GM10248 (cell line): Measurements from ENCODE around the gene CTSA.

Experiments used
- CTCF ChIA-PET: fragments of 300-600 bp; sonication (Branson Sonifier 250); formaldehyde crosslinking; extraction: SDS; loops from one replicate; lab custom pipeline; 2021; ENCODE audit warnings: antibody characterized with exemption; lab: Yijun Ruan, JAX
- POLR2A ChIA-PET: fragments of 350-650 bp; sonication (Branson Sonifier 250); formaldehyde crosslinking; extraction: SDS; loops from one replicate; lab custom pipeline; 2020; ENCODE audit warnings: antibody characterized with exemption; lab: Yijun Ruan, JAX
- DNase-seq: peaks from one replicate; pipeline ENCODE4 v3.0.0; 2012; ENCODE audit errors: extremely low spot score
- TF ChIP-seq, protein P1 (sequence below): IDR thresholded peaks from 2 replicates; pipeline ENCODE4 v1.5.1; 2012; ENCODE audit warnings: mild to moderate bottlenecking, low read depth; ENCODE audit errors: extremely low read depth, missing control alignments, control extremely low read depth

CTSA gene

GRCh38 chr20:45883100-45883469 lies 8.1 kb upstream of the CTSA start:
- DNase-seq: no peak
- ChIA-PET CTCF (interaction anchor here (0.9 to 3.5 kb wide), 4 partner anchors 7 to 15 kb away, joined by 3 to 19 read pairs (median 6); partner anchors contain the start of genes CTSA and NEURL2), POLR2A (interaction anchor here (1.9 kb wide), 1 partner anchor 52 kb away, joined by 11 read pairs; no protein-coding TSS in a partner anchor)
- TF ChIP-seq, protein P1, sequence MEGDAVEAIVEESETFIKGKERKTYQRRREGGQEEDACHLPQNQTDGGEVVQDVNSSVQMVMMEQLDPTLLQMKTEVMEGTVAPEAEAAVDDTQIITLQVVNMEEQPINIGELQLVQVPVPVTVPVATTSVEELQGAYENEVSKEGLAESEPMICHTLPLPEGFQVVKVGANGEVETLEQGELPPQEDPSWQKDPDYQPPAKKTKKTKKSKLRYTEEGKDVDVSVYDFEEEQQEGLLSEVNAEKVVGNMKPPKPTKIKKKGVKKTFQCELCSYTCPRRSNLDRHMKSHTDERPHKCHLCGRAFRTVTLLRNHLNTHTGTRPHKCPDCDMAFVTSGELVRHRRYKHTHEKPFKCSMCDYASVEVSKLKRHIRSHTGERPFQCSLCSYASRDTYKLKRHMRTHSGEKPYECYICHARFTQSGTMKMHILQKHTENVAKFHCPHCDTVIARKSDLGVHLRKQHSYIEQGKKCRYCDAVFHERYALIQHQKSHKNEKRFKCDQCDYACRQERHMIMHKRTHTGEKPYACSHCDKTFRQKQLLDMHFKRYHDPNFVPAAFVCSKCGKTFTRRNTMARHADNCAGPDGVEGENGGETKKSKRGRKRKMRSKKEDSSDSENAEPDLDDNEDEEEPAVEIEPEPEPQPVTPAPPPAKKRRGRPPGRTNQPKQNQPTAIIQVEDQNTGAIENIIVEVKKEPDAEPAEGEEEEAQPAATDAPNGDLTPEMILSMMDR: no peak

DNA sequence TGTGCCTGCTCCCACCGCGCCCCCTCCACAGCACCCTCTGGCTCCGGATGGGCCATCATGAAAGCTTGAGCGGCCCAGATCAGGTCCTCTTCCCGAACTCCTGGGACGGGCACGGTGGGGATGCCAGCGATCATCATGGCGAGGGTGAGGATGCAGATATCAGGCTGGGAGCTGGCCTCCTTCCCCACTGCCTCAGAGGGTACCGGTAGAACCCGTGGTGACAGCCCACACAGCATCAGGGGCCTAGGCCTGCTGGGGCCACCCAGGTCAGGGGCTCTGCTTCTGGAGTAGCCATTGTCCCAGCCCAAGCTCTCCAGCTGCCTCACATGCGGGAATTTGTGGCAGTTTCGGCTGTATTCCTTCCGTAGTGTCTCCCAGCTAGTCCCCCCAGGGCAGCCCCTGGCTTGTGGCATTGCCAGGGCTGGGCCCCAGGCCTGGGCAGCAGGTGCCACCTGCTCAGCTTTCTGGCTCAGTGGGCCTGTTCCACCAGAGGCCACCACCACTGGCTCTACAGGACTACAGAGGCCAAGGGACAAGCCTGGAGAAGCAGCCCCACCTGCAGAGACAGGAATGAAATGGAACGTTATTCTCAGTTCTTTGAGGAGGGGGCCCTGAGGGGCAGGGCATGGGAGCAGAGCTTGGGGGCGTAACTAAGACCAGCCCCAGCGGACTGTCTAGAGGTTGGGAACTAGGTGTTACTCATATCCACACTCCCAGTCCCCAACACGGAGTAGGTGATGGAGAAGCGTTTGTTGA lies 4.4 kb upstream of the CTSA start:
- ChIA-PET POLR2A (no interaction called here), CTCF (no interaction called here)
- TF ChIP-seq, protein P1: no peak
- DNase-seq: no peak

DNA sequence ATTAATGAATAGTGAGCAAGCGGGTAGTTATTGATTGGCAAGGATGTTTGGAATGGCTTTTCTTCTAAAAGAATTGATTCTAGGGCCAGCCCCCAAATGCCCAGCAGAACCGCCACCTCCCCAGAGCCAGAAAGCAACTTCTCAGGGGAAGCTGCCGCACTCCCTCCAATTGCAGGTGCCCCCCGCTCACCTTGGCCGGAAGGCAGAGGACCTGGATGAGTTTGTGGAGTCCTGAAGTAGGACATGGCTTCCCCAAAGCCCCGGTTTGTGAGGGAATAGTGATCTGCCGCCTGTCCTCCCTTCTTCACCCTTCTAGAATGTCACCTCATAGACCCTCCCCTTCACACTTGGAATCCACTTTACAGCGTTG lies 3.8 kb upstream of the CTSA start, which contains the start of gene SPATA25:
SPATA25 (minus strand) TSS at position 277 of the 370 bp plus-strand sequence; CDS start at position 245, 32 bp downstream.
- TF ChIP-seq, protein P1: no peak
- ChIA-PET POLR2A (no interaction called here), CTCF (no interaction called here)
- no peak for DNase-seq

GRCh38 chr20:45888681-45889080 lies 2.5 kb upstream of the CTSA start:
- no peak for DNase-seq
- ChIA-PET CTCF (interaction anchor here (1.1 to 2.9 kb wide), 4 partner anchors 7 to 460 kb away, joined by 3 to 19 read pairs (median 6); partner anchors contain the start of gene ZSWIM1), POLR2A (no interaction called here)
- TF ChIP-seq, protein P1: no peak

DNA sequence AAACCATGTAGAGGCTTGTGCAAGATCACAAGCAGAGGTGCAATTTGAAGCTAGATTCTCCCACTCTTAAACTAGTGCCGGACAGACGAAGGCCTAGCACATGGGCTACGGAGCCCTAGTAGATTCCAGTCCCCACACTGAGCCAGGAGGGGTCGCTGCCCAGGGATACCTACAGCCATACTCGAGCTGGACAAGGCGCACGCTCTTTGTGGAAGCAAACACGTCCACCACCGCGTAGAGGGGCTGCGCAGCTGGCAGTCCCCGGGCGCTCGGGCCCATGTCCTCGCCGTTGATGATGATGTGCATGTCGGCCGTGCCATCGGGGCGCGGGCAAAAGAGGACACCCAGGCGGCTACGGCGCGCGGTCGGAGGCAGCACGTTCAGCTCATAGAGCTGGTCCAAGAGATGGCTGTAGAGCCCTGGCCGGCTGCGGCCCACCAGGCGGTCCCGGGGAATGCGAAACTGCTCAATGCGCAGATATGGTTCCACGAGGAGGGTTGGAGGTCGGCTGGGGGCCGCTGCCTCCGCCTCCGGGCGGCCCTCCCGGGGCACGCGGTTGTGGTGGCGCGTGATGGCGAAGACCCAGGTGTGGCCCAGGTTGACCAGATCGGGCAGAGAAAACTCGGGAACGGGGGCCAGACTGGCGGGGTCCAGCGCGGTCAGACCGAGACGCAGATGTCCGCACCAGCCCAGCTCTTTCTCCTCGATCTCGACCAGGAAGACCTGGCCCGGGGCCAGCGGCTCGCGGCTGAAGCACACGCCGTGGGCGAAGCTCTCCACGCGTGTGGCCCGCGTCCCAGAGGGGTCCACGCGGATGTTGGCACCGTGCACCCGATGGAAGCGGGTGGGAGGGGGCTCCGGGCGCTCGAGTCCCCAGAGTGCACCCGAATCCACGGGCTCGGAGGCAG lies 804 bp upstream of the CTSA start:
- POLR2A ChIA-PET: interaction anchor here (0.5 to 1.6 kb wide), 5 partner anchors 9 to 1474 kb away, joined by 3 to 6 read pairs (median 4); partner anchors contain the start of genes PLTP and ZSWIM1
- TF ChIP-seq, protein P1: peak; percentile 43
- peak; percentile 66 for DNase-seq
- CTCF ChIA-PET: interaction anchor here (0.6 to 2.9 kb wide), 22 partner anchors 9 to 459 kb away, joined by 3 to 19 read pairs (median 4); partner anchors contain the start of gene ZSWIM1

GRCh38 chr20:45892049-45892825 lies 1.1 kb downstream of the CTSA start:
- CTCF ChIA-PET: interaction anchor here (0.8 to 1.7 kb wide), 7 partner anchors 10 to 92 kb away, joined by 3 to 8 read pairs (median 3); no protein-coding TSS in a partner anchor
- no peak for DNase-seq
- POLR2A ChIA-PET: interaction anchor here (1.1 to 2.3 kb wide), 3 partner anchors 10 to 12 kb away, joined by 4 to 7 read pairs (median 6); partner anchors contain the start of gene ZSWIM1
- TF ChIP-seq, protein P1: peak; percentile 5
